Kidney (tissue), 14 donors: Measurements from ENCODE around the gene MED28. TPM values are rescaled to one million over a fixed set of nuclear protein-coding genes. Genes with fewer than 3 reads are reported as not detected.

ENCODE experiments used
- DNase-seq, 5 donors: peaks; one replicate each; pipeline ENCODE4 v3.0.0-alpha.2; 2013 to 2020
- FAIRE-seq: peaks from 2 replicates; lab custom pipeline; 2012; peaks lifted over from hg19 to GRCh38; lab: Jason Lieb, UNC
- H3K27ac ChIP-seq, 2 donors: one replicate each; pipeline ENCODE4 v1.7.0; 2013; ENCODE audit warnings: low read depth in 2 of 2, low read length in 2 of 2, inconsistent platforms in 1 of 2
- H3K27me3 ChIP-seq: one replicate; pipeline ENCODE4 v1.7.1; 2013; ENCODE audit warnings: low read length, inconsistent platforms; ENCODE audit not compliant: control insufficient read depth, insufficient read depth
- H3K36me3 ChIP-seq, 3 donors: one replicate each; pipeline versions ENCODE4 v1.7.0 to v1.7.1; 2013; ENCODE audit warnings: low read length in 3 of 3, control low read depth in 1 of 3, inconsistent platforms in 1 of 3; ENCODE audit not compliant: insufficient read depth in 3 of 3, control insufficient read depth in 2 of 3
- H3K4me1 ChIP-seq, 3 donors: one replicate each; pipeline versions ENCODE4 v1.7.0 to v1.7.1; 2013; ENCODE audit warnings: low read length in 3 of 3, inconsistent platforms in 1 of 3, low read depth in 1 of 3; ENCODE audit not compliant: control insufficient read depth in 2 of 3, insufficient read depth in 2 of 3
- H3K4me3 ChIP-seq, 3 donors: one replicate each; pipeline versions ENCODE4 v1.7.0 to v1.8.1; 2013; ENCODE audit warnings: low read length in 3 of 3, control low read depth in 1 of 3, inconsistent platforms in 1 of 3
- H3K9ac ChIP-seq, 3 donors: one replicate each; pipeline versions ENCODE4 v1.7.0 to v1.7.1; 2013; ENCODE audit warnings: low read length in 3 of 3, control low read depth in 1 of 3, inconsistent platforms in 1 of 3
- H3K9me3 ChIP-seq, 3 donors: one replicate each; pipeline versions ENCODE4 v1.7.0 to v1.7.1; 2013; ENCODE audit warnings: low read length in 3 of 3, control low read depth in 1 of 3, inconsistent platforms in 1 of 3; ENCODE audit not compliant: control insufficient read depth in 2 of 3, insufficient read depth in 1 of 3
- intact Hi-C: fragments of 100-400 bp; cut with DNase I; formaldehyde crosslinking; loops from one replicate; pipeline ENCODE4 v1.11.1; 2022
- polyA plus RNA-seq: library from polyadenylated mRNA; stranded (reverse); fragments of 350-450 nt; fragmentation: Illumina TruSeq; extraction: RNeasy Lipid Tissue Mini Kit (QIAGEN cat#74804); gene quantifications from one replicate; pipeline ENCODE4 v1.2.3, GENCODE V29; 2014; ENCODE audit warnings: low read depth, low replicate concordance; ENCODE audit not compliant: insufficient read depth
- total RNA-seq: library from RNA; stranded (reverse); fragmentation: NEBNext Ultra II Directional; extraction: Animal tissue kit (Norgen Biotek cat#: 25700); gene quantifications from one replicate; pipeline ENCODE4 v1.2.1, GENCODE V29; 2021
- TF ChIP-seq, protein P1 (sequence below): IDR thresholded peaks from 3 replicates; pipeline ENCODE4 v1.5.1; 2012; ENCODE audit warnings: mild to moderate bottlenecking, moderate library complexity, borderline replicate concordance; ENCODE audit not compliant: insufficient read depth; ENCODE audit errors: extremely low read depth
- donor health status: control.
- donor health status: control.
- donor health status: control.
- donor health status: control.
- donor health status: control.
- donor health status: DM: yes; HTN: yes; CAD: no.
- donor health status: Normal renal cell carcinoma (clear cell type).

The MED28 gene
- total and polyA plus RNA-seq, 2 donors from 2014 or later: 26.1 to 45.2 TPM

DNA sequence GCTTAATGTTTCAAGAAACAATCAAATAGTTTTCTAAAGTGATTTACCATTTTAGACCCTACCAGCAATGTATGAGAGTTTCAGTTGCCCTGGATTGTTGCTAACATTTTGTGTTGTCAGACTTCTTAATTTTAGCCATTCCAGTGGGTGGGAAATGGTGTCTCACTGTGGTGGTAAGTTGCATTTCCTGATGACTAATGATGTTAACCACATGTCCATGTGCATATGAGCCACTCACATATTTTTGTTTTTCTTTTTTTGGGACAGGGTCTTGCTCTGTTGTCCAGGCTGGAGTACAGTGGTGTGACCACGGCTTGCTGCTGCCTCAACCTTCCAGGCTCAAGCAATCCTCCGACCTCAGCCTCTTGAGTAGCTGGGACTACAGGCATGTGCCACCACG is 48.3 kb downstream of the MED28 start:
- peaks cover 0 to 4% (median 2%) of the 10 kb centered on the region in 3 donors for H3K4me1 ChIP-seq
- TF ChIP-seq, protein P1, sequence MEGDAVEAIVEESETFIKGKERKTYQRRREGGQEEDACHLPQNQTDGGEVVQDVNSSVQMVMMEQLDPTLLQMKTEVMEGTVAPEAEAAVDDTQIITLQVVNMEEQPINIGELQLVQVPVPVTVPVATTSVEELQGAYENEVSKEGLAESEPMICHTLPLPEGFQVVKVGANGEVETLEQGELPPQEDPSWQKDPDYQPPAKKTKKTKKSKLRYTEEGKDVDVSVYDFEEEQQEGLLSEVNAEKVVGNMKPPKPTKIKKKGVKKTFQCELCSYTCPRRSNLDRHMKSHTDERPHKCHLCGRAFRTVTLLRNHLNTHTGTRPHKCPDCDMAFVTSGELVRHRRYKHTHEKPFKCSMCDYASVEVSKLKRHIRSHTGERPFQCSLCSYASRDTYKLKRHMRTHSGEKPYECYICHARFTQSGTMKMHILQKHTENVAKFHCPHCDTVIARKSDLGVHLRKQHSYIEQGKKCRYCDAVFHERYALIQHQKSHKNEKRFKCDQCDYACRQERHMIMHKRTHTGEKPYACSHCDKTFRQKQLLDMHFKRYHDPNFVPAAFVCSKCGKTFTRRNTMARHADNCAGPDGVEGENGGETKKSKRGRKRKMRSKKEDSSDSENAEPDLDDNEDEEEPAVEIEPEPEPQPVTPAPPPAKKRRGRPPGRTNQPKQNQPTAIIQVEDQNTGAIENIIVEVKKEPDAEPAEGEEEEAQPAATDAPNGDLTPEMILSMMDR: no peak
- H3K27ac ChIP-seq: no peak overlapping the region
- intact Hi-C loops: no loop called here
- H3K4me3 ChIP-seq: no peak overlapping the region
- H3K27me3 ChIP-seq: no peaks in the 10 kb centered on the region
- no peak overlapping the region for H3K9ac ChIP-seq
- no peaks in the 10 kb centered on the region for H3K36me3 ChIP-seq
- no peaks in the 10 kb centered on the region for H3K9me3 ChIP-seq
- DNase-seq (no peak), FAIRE-seq (no peak)

DNA sequence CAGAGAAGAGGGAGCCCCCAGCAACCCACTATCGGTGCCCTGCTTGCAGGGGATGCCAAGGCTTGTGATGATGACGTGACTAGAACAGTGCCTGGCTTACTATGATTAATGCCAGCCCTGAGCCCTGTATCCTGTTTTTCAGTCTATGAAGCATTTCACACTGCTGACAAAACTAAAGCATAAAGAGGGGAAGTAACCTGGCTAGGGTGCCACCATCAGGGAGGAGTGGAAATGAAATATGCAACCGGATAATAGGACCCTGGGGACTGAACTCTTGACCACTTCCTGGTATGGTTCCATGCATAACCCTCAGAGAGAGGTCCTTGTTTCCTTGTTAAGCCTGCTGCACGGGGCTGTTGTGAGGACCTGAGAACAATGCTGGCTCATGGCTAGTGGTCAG is 50.3 kb downstream of the MED28 start:
- intact Hi-C loops: no loop called here
- DNase-seq: no peak
- Histone ChIP-seq H3K36me3 (no peaks in the 10 kb centered on the region), H3K4me3 (no peak overlapping the region), H3K9ac (no peak overlapping the region), H3K27me3 (no peaks in the 10 kb centered on the region), H3K9me3 (no peaks in the 10 kb centered on the region), H3K4me1 (peaks cover 0 to 4% (median 2%) of the 10 kb centered on the region in 3 donors), H3K27ac (no peak overlapping the region)
- TF ChIP-seq, protein P1: no peak
- FAIRE-seq: no peak

DNA sequence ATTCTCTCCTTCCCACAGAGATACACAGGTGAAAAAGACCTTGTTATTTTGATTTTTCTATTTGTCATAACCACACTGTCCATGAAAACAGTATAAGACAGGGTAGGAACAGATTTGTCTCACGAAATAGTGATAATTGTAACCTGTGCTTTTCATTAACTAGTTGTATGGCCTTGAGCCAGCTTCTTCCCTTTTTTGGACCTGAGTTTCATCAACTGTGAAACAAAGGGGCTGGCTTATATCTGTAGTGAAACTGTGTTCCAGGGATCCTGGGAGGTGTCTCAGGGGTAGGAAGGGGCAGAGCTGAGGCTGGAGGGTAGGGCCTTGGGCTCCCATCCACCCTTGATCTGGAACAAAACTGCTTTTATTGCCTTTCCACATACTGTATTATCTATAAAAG is 50.9 kb downstream of the MED28 start:
- FAIRE-seq (no peak), DNase-seq (no peak)
- Histone ChIP-seq H3K27me3 (no peaks in the 10 kb centered on the region), H3K4me3 (no peak overlapping the region), H3K9me3 (no peaks in the 10 kb centered on the region), H3K27ac (no peak overlapping the region), H3K9ac (no peak overlapping the region), H3K36me3 (no peaks in the 10 kb centered on the region), H3K4me1 (peaks cover 0 to 4% (median 2%) of the 10 kb centered on the region in 3 donors)
- TF ChIP-seq, protein P1: no peak
- intact Hi-C loops: no loop called here

DNA sequence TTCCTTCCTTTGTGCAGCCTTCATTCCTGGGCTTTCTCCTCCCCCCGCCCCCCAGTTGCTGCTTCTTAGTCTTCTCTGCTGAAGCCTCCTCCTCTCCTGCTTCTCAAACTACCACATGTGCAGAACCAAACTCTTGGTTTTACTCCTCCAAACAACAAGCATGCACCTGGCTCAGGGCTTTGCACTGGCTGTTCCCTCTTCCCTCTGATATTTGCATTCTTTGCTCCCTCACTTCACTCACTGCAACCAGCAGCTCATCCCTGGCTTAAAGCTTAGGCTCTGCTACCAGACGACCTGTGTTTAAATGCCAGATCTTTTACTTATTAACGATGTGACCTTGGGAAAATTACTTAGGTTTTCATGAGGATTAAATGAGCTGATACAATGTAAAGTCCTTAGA is 51.4 kb downstream of the MED28 start:
- Histone ChIP-seq H3K4me3 (no peak overlapping the region), H3K27ac (no peak overlapping the region), H3K4me1 (peaks cover 0 to 4% (median 2%) of the 10 kb centered on the region in 3 donors), H3K27me3 (no peaks in the 10 kb centered on the region), H3K9ac (no peak overlapping the region), H3K9me3 (no peaks in the 10 kb centered on the region), H3K36me3 (no peaks in the 10 kb centered on the region)
- TF ChIP-seq, protein P1: no peak
- intact Hi-C loops: no loop called here
- FAIRE-seq: no peak
- no peak for DNase-seq
